Stimulated activated CD8-positive, alpha-beta memory T cell treated with anti-CD3 and anti-CD28 coated beads, Interleukin-15, amount 100 ng/mL, for 48 hours (primary cell): ENCODE data around the gene GRM5.

Experiments used
- DNase-seq, 2 donors: peaks; one replicate each; pipeline ENCODE4 v3.0.0-alpha.2; 2020; ENCODE audit warnings: low read depth in 2 of 2

The GRM5 gene

DNA sequence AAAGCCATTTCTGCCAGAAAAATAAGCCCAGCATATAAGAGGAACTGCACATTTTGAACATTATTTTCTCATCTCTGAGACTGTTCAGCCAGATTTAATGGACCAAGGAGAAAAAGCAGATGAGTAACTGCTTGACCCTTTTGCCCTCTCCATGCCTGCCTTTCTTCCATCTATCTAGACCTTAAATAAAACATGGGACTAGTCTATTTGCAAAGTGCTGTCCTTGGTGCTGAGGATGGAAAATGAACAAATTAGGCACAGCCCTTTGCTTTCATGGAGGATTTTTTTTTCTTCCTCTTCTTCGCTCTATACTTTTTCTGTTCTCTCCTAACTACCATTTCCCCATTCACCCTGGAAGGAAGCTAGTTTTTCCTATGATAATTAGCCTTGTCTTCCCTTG, 361.3 kb downstream of the GRM5 start:
- DNase-seq, result no peak

DNA sequence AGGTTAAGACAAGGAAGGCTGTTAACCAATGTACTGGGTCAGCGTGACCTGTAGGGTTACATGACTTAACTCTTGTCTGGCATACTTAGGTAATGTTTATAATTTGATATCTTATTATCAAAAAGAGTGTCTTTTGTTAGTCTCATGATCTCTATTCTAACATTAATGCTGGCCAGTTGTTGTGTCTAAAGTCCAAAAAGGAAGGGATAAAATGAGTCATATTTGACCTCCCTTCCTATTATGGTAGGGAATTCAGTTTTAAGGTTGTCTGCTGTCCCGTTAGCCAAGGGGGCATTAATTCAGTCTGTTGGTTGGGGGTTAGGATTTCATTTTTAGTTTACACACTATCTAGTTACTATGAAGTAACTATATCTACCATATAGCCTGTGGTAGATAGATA, 364.0 kb downstream of the GRM5 start:
- no peak for DNase-seq

DNA sequence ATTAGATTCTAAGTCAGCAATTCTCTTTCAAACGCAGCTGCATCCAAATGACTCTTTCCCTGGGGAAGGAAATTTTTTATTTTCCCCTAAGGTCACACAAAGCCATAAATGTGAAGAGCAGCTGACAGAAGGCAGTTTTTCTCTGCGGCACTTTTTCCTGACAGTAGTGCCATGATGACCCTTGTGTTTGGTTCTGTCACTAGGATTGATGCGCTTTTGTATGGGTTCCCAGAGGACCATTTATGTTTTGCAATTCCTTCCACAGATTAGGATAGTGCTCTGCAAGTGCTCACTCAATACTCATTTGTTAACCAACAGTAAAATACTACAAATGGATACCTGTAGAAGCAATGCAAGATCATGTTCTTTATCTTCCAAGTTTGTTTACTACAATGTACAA, 368.6 kb downstream of the GRM5 start:
- DNase-seq, result no peak

DNA sequence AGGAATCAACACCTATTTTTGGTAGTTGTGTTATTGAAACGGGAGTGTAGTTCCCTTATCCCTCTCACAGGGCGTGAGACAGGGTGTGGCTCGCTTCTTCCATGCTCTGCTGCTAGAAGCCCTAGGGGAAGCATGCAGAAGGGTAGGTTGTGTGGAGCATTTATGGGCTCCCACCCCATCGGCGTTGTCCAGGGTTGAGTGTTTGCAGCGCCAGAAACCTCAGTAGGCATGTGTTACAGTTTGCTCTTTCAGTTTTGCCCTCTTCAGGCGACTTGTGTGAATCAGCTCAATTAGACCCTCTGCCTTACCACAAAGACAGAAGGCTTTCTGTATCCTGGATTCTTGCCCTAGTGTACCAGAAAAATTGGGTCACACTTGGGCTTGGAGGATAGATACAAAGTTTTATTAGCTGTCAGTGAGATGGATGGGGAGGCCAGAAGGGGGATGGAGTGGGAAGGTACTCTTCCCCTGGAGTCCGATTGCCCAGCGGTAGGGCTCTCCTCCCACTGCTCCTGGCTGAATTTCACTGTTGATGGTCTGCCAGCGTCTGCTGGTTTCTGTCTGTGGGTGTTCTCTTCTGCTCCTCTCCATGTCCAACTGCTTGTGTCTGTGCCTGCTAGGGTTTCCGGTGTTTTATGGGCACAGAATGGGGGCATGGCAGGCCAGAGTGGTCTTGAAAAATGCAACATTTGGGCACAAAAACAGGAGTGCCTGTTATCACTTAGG, 369.9 kb downstream of the GRM5 start:
- DNase-seq, result no peak

- no peak for DNase-seq
These were observed 373.3 kb downstream of the GRM5 start for GRCh38 chr11:88692306-88693086.

- DNase-seq, result no peak
These were observed 376.1 kb downstream of the GRM5 start for GRCh38 chr11:88689548-88690240.

- DNase-seq, result no peak
These were observed 382.8 kb downstream of the GRM5 start for GRCh38 chr11:88683024-88683423.

- DNase-seq, result no peak
These were observed 385.0 kb downstream of the GRM5 start for GRCh38 chr11:88680806-88681205.

DNA sequence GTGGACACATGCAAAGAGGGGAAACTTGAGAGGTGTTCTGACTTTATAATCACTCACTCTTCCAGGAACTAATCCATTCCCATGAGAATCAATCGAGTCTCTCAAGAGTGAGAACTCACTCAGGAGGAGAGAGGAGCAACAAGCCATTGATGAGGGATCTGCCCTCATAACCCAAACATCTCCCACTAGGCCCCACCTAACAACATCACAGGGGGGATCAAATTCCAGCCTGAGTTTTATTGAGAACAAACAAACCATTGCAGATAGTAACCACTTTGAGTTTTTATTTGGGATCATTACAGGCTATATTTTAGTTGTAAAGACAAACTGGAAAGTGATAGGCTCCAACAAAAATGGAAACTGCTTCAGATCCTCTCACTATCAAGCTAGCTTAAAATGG, 399.4 kb downstream of the GRM5 start:
- no peak for DNase-seq

- DNase-seq, result no peak
These were observed 408.6 kb downstream of the GRM5 start for GRCh38 chr11:88657076-88657738.

DNA sequence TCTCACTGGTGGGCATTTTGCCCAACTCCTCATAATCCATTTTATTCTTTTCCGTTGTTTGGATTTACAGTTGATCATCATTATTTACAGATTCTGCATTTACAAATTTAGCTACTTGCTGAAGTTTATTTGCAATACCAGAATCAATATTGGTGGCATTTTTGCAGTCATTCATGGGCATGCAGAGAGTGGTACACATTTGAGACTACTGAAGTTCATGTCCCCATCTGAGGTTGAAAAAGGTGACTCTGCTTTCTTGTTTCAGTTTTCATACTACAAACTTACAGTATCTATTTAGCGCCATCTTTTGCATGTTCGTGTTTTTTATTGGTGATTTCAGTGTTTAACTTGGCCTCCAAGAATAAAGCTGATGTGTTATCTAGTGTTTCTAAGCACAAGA, 409.5 kb downstream of the GRM5 start:
- no peak for DNase-seq

- DNase-seq, result no peak
These were observed 410.1 kb downstream of the GRM5 start for GRCh38 chr11:88655656-88656055.

GRCh38 chr11:88655196-88655595, 410.6 kb downstream of the GRM5 start:
- DNase-seq, result no peak

GRCh38 chr11:88651556-88651955, 414.2 kb downstream of the GRM5 start:
- no peak for DNase-seq

GRCh38 chr11:88644724-88645123, 421.1 kb downstream of the GRM5 start:
- DNase-seq, result no peak

DNA sequence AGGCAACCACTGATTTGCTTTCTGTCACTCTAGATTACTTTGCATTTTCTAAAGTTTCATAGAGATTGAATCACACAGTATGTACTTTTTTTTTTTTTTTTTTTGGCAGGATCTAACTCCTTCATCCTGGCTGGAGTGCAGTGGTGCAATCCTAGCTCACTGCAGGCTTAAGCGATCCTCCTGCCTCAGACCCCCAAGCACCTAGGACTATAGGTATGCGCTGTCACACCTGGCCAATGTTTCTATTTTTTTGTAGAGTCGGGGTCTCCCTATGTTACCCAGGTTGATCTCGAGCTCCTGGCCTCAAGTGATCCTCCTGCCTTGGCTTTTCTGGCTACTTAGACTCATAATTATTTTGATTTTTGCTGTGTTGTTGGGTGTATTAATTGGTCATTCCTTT, 433.6 kb downstream of the GRM5 start:
- DNase-seq, result no peak

DNA sequence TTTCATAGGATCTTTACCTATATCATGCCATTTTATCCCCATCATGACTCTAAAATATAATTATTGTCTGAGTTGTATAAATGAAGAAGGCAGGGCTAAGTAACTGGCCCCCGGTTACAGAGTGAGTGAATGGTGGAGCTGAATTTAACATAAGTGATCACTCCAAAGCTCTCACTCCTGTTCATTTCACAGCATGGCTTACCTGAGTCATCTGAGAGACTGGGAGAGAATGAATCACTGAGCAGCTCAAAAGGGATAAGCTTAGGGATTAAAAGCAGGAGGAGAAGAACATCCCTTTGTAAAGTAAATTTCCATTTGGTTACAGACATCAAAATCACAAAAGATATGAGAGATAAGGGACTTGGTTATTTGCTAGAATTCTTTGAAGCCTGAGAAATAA, 434.3 kb downstream of the GRM5 start:
- no peak for DNase-seq

DNA sequence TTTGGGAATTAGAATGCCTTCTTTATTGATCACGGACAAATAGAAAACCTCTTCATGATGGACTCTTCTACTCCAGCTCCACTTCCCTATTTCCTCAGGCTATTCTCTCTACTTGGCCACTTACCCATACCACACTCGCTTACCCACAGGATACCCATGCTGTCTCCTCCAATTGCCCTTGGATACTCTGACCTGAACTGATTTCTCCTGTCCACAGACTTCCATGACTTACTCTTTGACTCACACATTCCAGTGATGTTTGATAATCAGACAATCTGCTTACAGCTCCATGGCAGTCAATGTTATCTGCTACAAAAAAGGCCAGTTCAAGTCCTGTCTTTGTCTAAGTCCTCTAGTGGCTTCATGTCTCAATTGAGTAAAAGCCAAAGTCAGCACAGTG, 436.3 kb downstream of the GRM5 start:
- DNase-seq, result no peak

- DNase-seq, result no peak
These were observed 439.6 kb downstream of the GRM5 start for GRCh38 chr11:88626216-88626615.

- DNase-seq, result no peak
These were observed 442.3 kb downstream of the GRM5 start for GRCh38 chr11:88623531-88623930.

GRCh38 chr11:88620568-88621130, 445.1 kb downstream of the GRM5 start:
- DNase-seq, result no peak
